CD4-positive, alpha-beta T cell treated with Interleukin-17A for 4 hours (primary cell): Measurements from ENCODE around the gene RPL29.
"Not testable (repeated sequence)": the region's sequence is repeated elsewhere in the genome, so short reads cannot be mapped to it uniquely, and the experiment has no call there.

ENCODE experiments used
- DNase-seq: peaks from one replicate; pipeline ENCODE4 v3.0.0-alpha.2; 2020; ENCODE audit warnings: mixed read lengths

Gene RPL29

DNA sequence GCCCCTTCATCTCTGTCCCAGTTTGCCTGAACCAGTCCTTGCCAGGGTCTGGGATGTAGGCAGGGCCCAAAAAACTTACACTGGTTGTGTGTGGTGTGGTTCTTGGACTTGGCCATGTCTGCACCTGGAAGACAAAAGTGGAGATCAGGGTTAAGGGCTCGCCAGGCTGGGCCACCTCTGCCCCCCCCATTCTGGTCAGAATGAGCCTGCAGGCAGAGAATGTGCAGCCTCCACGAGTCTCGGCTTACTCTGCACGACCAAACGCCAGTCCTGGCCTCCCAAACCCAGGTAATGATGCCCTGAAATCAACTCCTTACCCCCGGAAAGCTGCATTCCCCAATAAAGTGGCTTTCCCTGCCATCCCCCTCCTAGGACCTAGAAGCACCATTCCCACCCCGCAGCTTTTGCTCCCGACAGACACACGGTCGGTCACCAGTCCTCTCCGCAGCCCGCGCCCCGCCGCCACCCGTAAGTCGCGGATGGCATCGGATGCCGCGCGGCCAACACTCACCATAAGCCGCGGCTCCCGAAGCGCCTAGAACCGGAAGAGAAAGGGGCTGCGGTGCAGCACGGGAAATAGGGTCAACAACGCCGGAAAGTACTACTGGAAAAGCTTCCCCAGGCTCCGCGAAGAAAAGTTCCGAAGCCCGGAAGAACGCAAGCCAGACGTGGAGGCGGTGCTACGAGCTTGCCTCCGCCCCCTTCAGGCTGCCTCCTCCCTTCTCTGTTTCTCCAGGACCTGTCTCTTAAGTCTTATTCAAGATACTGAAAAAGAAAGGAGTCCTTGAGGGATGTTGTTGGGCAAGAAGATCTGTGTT is at the start of gene RPL29:
Gene RPL29 (minus strand): TSS at position 550 of the 818 bp plus-strand sequence. CDS start 434 bp downstream, at position 116.
- peak; percentile 95 for DNase-seq

- no peak for DNase-seq
Measured at GRCh38 chr3:52044869-52045619, 49.3 kb upstream of the RPL29 start.

DNA sequence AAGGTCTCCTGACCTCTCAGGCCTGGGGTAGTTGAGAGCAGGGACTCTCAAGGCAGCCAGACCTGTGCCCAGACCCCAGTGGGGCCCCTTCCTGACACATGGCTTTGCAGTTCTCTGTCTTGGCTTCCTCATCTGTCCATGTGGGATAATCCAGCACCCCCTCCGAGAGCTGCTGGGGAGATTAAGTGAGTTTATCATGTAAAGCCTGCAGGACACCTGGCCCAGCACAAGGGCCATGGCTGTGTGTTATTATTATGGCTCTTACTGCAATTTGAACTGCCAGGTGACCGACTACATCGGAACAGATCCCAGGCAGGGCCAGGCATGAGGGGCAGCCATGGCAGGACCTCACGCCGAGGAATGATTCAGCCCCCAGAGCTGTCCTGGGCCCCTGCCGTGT is 48.1 kb upstream of the RPL29 start:
- DNase-seq: no peak

DNA sequence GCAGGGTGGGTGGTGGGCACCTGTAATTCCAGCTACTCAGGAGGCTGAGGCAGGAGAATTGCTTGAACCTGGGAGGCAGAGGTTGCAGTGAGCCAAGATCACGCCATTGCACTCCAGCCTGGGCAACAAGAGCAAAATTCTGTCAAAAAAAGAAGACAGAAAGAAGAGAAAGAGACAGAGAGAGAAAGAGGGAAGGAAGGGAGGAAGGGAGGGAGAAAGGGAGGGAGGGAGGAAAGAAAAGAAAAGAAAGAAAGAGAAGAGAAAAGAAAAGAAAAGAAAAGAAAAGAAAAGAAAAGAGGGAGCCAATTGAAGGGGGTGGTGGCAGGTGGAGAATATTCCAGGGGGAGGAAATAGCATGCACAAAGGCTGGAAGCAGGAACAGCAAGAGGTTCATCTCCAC is 47.3 kb upstream of the RPL29 start:
- DNase-seq: not testable (repeated sequence)

GRCh38 chr3:52041118-52041731 is 45.5 kb upstream of the RPL29 start:
- DNase-seq: no peak

GRCh38 chr3:52040600-52040999 is 44.9 kb upstream of the RPL29 start:
- DNase-seq: no peak

DNA sequence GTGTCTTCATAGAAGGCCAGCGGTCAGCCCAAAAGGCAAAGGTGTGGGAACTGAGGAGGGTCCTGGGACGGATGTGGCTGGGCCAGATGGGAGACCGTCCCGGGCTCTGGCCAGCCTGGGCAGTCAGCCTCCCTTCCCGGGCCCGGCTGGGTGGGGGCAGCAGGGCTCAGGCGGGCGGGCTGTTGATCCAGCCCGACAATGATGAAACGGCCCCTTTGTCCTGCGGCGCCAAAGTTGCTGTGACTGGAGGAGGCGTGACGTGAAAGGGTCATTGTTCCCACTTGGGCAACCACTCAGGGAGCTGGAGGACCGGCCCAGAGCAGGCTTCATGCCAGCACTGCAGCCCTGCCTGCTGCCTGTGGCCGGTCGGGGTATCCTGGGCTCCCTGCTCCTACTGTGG is 44.2 kb upstream of the RPL29 start:
- DNase-seq: no peak

DNA sequence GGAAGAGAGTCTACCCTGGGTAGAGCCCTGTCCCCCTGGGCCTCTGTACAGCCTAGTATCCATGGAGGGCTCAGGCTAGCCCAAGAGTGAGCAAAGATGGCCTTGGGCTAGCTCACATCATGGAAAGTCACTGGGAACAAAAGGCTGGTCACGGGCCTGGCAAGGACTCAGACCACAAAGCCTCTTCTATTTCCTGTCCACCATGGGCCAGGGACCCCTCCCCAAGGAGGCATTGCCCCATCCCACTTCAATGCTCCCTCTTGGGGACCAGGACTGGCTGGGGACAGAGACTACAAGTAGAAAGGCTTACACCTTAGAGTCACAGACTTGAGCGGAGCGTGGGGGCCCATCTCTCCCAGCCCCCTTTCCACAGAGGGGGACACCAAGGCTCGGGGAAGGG is 43.7 kb upstream of the RPL29 start:
- no peak for DNase-seq

GRCh38 chr3:52038227-52038626 is 42.5 kb upstream of the RPL29 start:
- no peak for DNase-seq

DNA sequence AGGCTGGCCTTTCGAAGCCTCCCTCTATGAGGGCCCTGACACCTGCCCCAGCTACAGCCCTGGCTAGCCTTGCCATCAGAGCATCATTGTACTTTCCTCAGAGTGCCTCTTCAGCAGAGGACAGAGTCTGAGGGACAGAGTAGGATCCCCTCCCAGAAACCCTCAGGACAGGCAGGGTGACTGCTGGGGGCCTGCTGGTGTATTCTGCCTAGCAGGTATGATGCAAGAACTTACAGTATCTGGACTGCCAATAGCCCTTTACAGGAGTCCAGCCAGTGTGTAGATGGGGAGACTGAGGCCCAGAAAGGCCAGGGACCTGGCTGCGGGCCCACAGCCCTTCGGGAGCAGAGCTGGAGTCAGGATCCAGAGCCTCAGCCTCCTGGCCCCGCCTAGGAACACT is 41.6 kb upstream of the RPL29 start:
- DNase-seq: no peak

- DNase-seq: peak; percentile 56
Measured at GRCh38 chr3:52036829-52037228, 41.1 kb upstream of the RPL29 start.

GRCh38 chr3:52036222-52036694 is 40.6 kb upstream of the RPL29 start:
- no peak for DNase-seq

- no peak for DNase-seq
Measured at GRCh38 chr3:52034651-52035050, 39.0 kb upstream of the RPL29 start.

GRCh38 chr3:52034212-52034611 is 38.5 kb upstream of the RPL29 start:
- no peak for DNase-seq

DNA sequence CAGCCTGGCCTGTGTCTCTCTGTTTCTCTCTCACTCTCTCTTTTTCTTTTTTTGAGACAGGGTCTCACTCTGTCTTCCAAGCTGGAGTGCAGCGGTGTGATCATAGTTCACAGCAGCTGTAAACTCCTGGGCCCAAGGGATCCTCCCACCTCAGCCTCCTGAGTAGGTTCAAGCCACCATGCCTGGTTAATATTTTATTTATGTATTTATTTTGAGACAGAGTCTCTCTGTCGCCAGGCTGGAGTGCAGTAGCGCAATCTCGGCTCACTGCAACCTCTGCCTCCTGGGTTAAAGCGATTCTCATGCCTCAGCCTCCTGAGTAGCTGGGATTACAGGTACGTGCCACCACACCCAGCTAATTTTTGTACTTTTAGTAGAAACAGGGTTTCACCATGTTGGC is 38.1 kb upstream of the RPL29 start:
- DNase-seq: not testable (repeated sequence)

GRCh38 chr3:52032702-52033408 is 37.2 kb upstream of the RPL29 start:
- no peak for DNase-seq

GRCh38 chr3:52031896-52032295 is 36.2 kb upstream of the RPL29 start:
- DNase-seq: no peak

DNA sequence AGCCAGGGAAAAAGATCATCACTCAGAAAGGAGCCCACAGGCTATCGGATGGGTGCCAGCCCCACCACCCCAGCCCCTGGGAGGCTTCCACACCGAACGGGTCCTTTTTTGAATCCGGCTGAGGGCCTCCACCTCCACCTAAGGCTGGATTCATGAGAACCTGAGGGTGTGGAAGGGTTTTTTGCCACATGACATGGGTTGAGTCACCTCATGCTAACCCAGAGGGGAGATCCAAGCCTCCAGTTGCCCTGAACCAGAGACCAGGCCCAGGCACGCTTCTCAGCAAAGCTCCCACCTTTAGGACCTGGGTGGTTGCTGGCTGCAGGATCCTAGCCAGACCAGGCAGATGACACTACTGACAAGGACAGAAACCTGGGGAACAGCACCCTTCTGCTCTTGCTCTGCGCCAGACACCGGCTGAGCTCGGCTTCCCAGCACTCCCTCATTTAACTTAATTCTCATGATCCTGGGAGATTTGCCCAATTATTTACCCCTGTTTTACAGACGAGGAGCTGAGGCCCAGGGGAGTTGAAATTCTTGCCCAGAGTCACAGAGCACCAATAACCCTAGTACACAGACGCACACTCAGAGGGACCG is 35.1 kb upstream of the RPL29 start:
- DNase-seq: no peak

- DNase-seq: no peak
Measured at GRCh38 chr3:52029535-52029934, 33.8 kb upstream of the RPL29 start.

- no peak for DNase-seq
Measured at GRCh38 chr3:52029053-52029452, 33.4 kb upstream of the RPL29 start.

DNA sequence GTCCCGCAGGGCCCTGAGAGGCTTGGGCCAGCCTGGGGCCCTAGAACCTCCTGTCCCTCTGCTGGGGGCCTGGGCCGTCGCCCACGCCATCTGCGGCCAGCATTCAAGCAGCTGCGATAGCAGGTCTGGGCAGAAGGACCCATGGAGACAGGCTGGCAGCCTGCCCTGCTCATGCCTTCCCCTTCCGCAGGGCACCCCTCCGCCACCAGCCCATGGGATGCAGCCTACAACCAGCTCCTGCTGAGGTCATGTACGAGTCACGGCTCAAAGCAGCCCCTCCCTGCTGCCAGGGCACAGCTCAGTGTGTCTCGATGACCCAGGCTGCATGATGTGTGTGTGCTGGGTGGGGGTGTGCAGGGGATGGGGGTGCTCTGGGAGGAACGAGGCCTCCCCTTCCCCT is 32.9 kb upstream of the RPL29 start:
- DNase-seq: no peak

- DNase-seq: no peak
Measured at GRCh38 chr3:52026041-52026440, 30.3 kb upstream of the RPL29 start.

DNA sequence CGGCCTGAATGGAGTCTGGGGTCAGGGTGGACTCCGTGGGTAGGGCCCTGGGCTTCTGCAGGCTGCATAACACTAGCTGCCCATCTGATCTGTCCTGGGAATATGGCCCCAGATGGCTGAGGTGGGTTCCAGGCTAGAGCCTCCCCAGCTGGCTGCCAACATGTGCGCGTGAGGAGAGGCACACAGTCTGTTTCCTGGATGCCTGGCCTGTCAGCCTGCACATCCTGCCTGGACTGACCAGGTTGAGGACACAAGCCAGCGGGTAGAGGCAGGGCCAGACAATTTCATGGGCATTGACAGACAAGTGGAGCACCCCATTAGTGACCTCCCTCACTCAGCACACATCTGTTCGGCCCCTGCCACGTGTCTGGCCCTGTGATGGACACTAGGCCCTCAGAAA is 29.8 kb upstream of the RPL29 start:
- DNase-seq: no peak
